Progenitor cell of endocrine pancreas (in vitro differentiated cells): ENCODE data around the gene B3GALT5. TPM values are rescaled to one million over a fixed set of nuclear protein-coding genes. Genes with fewer than 3 reads are reported as not detected.

ENCODE experiments used
- DNase-seq: peaks from one replicate; pipeline ENCODE4 v3.0.0; 2021; ENCODE audit warnings: low spot score; ENCODE audit not compliant: unreplicated experiment
- H3K27ac Mint-ChIP-seq: 2 replicates; pipeline ENCODE4 v1.8.0; 2021; ENCODE audit warnings: mild to moderate bottlenecking, moderate library complexity, mixed read lengths
- H3K27me3 Mint-ChIP-seq: 2 replicates; pipeline ENCODE4 v1.8.0; 2021; ENCODE audit warnings: mixed read lengths
- H3K36me3 Mint-ChIP-seq: 2 replicates; pipeline ENCODE4 v1.8.0; 2022; ENCODE audit warnings: mixed read lengths; ENCODE audit not compliant: insufficient read depth
- H3K4me1 Mint-ChIP-seq: 2 replicates; pipeline ENCODE4 v1.8.0; 2021; ENCODE audit warnings: low read depth, mixed read lengths
- H3K4me3 Mint-ChIP-seq: 2 replicates; pipeline ENCODE4 v1.8.0; 2021; ENCODE audit warnings: low read depth, mild to moderate bottlenecking, moderate library complexity, mixed read lengths
- H3K9me3 Mint-ChIP-seq: 2 replicates; pipeline ENCODE4 v1.8.0; 2021; ENCODE audit warnings: low read depth, mixed read lengths
- CTCF ChIP-seq: fragments of 200-600 bp; sonication (generic); IDR thresholded peaks from one replicate; pipeline ENCODE4 v1.5.0; 2021; ENCODE audit warnings: antibody characterized with exemption, mild to moderate bottlenecking; ENCODE audit not compliant: unreplicated experiment
- total RNA-seq: library from RNA; stranded (reverse); gene quantifications from 2 replicates; pipeline ENCODE4 v1.2.1, GENCODE V29; 2021

The B3GALT5 gene
- total RNA-seq, 1 donor from 2014 or later: 0.86 TPM

DNA sequence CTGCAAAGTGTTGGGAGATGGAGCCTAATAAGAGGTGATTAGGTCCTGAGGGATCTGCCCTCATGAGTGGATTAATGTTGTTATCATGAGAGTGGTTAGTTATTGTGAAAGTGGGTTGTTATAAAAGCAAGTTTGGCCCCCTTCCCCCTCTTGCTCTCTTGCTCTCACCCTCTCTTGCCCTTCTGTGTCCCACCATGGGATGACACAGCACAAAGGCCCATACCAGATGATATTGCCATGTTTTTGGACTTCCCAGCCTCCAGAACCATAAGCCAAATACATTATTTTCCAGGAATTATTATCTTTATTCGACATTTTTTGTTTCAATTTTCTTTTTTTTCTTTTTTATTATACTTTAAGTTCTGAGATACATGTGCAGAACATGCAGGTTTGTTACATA, 90.8 kb downstream of the B3GALT5 start:
- peaks cover 6% of the 10 kb centered on the region for H3K27me3 Mint-ChIP-seq
- H3K27ac Mint-ChIP-seq: no peak overlapping the region
- no peak overlapping the region for H3K4me3 Mint-ChIP-seq
- DNase-seq: no peak
- H3K4me1 Mint-ChIP-seq: peaks cover 9% of the 10 kb centered on the region
- no peak for TF ChIP-seq CTCF
- H3K9me3 Mint-ChIP-seq: no peaks in the 10 kb centered on the region
- no peaks in the 10 kb centered on the region for H3K36me3 Mint-ChIP-seq

GRCh38 chr21:39705849-39706248, 93.1 kb downstream of the B3GALT5 start:
- peaks cover 9% of the 10 kb centered on the region for H3K4me1 Mint-ChIP-seq
- TF ChIP-seq CTCF: no peak
- no peak overlapping the region for H3K27ac Mint-ChIP-seq
- H3K36me3 Mint-ChIP-seq: no peaks in the 10 kb centered on the region
- H3K4me3 Mint-ChIP-seq: no peak overlapping the region
- H3K27me3 Mint-ChIP-seq: peaks cover 8% of the 10 kb centered on the region
- no peaks in the 10 kb centered on the region for H3K9me3 Mint-ChIP-seq
- DNase-seq: no peak

- no peaks in the 10 kb centered on the region for H3K36me3 Mint-ChIP-seq
- no peaks in the 10 kb centered on the region for H3K9me3 Mint-ChIP-seq
- peaks cover 11% of the 10 kb centered on the region for H3K27me3 Mint-ChIP-seq
These were observed 94.6 kb downstream of the B3GALT5 start for GRCh38 chr21:39707316-39707715.

DNA sequence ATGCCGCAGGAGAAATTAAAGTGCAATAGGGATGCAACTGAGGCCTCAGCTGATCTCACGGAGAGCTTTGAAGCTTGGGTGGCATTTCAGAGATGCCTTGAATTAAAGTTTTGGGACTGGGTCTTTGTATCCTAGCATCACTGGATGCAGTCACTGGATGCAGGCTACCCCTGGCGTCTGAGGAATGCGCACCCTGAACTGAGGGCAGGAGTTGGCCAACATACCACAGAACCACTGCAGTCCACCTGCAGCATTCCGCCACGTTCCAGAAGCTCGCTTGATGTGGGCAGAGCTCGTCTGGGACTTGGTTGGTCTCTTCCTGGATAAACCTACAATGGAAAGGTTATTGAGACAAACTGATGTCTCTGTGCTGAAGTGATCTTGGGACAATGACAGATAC, 98.1 kb downstream of the B3GALT5 start:
- no peak for DNase-seq
- H3K4me1 Mint-ChIP-seq: peaks cover 7% of the 10 kb centered on the region
- TF ChIP-seq CTCF: no peak

More at GRCh38 chr21:39707316-39707715, 94.6 kb downstream of the B3GALT5 start:
- TF ChIP-seq CTCF: no peak
- Mint-ChIP-seq H3K4me3 (no peak overlapping the region), H3K27ac (peak overlapping the region; percentile 63), H3K4me1 (peaks cover 7% of the 10 kb centered on the region)
- no peak for DNase-seq

DNA sequence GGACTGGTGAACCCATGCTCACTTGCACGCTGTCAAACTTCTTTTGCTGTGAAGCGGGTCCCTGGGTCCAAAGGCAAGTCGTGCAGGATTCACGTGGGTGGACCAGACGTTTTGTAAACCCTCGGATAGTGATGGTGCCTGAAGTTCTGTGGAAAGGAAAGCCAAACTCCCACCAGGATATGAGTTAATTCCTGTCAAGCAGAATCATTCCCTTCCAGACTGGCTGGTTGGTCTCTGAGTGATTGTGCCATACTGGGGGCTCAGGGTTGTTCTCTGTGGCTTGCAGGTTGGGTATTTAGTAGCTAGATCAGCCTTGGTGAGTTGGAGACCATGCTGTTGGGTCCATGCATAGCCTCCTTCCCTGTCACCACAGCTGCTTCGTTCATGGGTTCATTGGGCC, 99.5 kb downstream of the B3GALT5 start:
- Mint-ChIP-seq H3K4me1 (peaks cover 4% of the 10 kb centered on the region), H3K36me3 (no peaks in the 10 kb centered on the region), H3K27me3 (peaks cover 16% of the 10 kb centered on the region), H3K9me3 (no peaks in the 10 kb centered on the region), H3K27ac (no peak overlapping the region), H3K4me3 (no peak overlapping the region)
- no peak for TF ChIP-seq CTCF
- no peak for DNase-seq

More for the DNA sequence above, 98.1 kb downstream of the B3GALT5 start:
- no peak overlapping the region for H3K27ac Mint-ChIP-seq
- peaks cover 16% of the 10 kb centered on the region for H3K27me3 Mint-ChIP-seq
- no peak overlapping the region for H3K4me3 Mint-ChIP-seq
- no peaks in the 10 kb centered on the region for H3K9me3 Mint-ChIP-seq
- no peaks in the 10 kb centered on the region for H3K36me3 Mint-ChIP-seq
